Right hindlimb (tissue), 1 donor: Measurements from ENCODE around the gene MYO18A.
A peak's percentile ranks its signal among the peaks of the same experiment; 100 is the strongest.
"Not testable (repeated sequence)": the region's sequence is repeated elsewhere in the genome, so short reads cannot be mapped to it uniquely, and the experiment has no call there.

Source experiments
- DNase-seq: peaks from one replicate; pipeline ENCODE4 v3.0.0-alpha.2; 2018

The MYO18A gene

DNA sequence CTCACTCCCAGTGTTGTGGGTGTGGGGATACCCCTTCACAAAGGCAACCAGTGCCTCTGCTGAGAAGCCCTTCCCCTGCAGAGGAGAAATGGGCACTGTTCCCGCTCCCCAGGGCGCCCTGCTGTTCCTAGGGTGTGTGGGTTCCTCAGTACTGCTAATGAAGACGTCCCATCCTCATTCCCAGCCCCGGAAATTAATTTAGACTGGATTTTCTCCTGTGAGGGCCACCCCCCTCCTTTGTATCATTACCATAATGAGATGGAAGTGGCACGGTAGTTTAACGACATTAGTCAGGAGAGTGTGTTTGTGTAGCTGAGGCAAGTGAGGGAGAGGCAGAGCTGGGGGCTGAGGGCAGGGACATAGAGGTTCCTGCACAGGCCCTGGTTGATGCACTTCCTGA, 84.1 kb downstream of the MYO18A start:
- DNase-seq, result no peak

DNA sequence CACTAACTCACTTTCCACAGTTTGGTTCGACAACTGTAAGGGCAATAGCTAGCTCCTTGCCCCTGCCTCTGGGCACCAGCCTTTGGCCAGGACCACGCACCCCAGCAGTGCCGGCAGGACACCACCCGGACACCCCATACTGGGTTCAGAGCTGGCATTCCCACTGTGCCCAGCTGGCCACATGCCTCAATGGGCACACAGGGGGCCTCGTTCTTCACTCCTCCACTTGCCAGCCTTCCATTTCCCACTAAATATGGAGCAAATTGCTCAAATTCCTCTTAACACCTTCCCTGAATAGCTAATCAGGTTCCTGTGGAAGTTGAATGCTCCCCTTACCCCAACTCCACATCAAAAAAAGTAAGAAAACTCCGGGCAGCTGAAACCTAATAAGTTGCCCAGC, 84.8 kb downstream of the MYO18A start:
- DNase-seq, result no peak

- no peak for DNase-seq
Measured at GRCh38 chr17:29094101-29094708, 86.0 kb downstream of the MYO18A start.

DNA sequence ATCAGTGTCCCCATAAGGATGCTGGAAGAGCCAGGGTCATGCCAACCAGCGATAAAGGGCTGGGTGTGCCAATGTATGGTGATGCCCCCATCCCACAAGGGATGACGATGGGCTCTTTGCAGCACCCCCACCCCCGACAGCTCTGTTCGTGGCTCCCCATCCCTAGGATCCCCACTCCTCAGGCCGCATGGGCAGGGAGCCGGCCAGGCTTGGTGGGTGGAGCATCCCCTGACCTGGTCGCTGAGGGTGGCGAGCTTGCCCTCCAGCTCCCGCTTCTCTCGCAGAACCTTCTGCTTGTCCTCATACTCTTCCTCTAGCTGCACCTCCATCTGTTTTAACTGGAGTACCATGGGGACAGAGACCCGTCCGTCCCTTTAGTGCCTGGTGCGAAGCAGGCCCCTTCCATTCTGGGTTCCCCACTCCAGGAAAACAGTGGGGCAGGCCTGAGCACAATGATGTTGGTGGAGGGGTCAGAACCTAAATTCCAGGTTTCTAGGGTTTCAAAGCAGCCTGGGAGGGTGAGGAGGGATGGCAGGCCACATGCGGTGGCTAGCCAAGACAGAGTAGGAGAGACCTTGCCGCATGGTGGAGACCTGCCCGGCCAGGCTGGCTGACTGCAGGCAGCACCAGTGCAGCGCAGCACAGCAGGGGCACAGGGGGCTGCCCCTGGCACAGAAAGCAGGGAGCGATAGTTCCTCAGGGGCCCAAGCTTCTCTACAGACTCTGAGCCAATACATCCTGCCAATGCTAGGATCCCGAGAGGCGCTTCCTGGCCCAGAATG, 86.9 kb downstream of the MYO18A start:
- DNase-seq, result no peak

DNA sequence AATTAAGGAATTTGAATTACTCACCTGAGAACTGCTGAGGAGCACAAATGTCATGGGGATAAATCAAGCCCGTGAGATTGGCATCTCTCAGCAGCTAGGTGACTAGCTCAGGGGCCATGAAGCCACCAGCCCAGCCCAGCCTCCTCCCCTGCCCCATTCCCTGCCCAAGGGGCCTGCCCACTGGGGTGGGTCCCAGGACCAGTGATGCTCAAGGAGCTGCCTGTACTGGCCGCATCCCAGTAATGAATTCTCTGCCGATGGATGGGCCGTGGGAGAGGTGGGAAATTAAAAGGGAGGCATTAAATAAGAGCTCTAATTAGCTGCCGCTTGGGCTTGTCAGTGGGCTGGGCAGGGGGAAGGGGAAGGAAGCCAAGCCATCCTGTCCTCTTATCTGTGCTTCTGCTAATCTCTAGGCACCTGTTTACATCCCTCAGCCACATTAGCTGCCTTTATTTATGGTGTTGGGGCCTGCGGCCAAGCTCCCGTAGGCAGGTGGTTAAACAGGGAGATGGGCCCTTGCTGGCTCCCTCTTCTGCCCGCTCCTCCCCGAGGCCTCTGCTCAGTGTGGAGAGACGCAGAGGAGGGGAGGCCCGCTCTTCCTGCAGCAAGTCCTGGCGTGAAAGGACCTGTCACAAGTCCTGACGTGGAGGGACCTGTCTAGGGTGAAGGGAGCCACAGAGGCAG, 88.5 kb downstream of the MYO18A start:
- no peak for DNase-seq

DNA sequence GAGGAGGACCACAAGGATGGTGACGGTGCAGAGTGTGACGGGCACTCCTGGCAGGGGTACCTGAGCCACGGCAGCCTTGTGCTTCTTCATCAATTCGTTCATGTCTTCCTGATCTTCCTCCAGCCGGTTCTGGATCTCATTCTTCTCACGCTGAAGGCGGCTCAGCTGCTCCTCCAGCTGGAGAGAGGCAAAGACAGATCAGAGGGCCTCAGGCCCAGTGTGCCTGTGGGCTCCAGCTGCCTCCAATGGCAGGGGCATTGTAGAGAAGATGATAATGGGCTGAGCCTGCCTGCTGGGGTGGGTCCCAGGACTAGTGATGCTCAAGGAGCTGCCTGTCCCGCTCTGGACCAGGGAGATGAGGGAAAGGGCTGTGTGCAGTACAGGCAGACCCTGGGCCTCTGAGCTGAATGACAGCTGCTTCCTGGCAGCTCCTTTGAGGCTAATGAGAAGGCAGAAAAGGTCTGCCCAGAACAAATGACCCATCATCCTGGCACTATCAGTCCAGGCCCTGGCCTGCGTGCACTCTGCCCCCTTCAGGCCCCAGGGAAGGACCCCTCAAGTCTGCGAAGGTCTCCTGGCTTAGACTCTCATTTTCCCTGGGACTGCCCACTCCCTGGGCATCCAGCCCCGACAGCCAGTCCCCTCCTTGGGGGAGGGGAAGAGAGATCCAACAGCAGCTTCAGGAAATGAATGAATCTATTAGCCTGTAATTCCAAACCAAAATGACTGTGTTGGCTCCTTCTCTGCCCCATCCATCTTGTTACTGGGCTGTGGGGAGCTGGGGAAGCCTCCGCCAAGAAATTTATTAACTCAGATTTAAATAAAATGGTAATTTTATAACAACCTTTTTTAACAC, 89.2 kb downstream of the MYO18A start:
- DNase-seq, result no peak

DNA sequence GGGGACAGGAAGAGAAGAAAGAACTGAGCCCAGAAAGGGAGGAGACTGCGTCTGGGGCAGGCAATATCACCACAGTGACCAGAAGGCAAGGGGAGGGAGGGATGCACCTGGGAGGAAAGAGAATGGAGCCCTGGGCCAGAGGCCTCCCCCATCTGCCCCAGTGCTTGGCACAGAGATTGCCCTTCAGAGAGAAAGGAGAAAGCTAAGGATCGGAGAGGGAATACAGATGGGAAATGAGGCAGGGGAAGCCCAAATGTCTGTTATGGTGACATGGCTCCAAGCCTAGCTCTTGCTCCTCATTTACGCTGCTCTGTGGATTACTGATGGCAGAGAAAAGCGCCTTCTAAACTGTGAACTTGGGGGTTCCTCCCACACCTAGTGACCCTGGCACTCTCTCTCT, 90.1 kb downstream of the MYO18A start:
- no peak for DNase-seq

- DNase-seq, result peak; percentile 77
Measured at GRCh38 chr17:29089601-29090044, 90.6 kb downstream of the MYO18A start.

- not testable (repeated sequence) for DNase-seq
Measured at GRCh38 chr17:29088782-29089181, 91.4 kb downstream of the MYO18A start.

- no peak for DNase-seq
Measured at GRCh38 chr17:29086628-29087332, 93.4 kb downstream of the MYO18A start.

DNA sequence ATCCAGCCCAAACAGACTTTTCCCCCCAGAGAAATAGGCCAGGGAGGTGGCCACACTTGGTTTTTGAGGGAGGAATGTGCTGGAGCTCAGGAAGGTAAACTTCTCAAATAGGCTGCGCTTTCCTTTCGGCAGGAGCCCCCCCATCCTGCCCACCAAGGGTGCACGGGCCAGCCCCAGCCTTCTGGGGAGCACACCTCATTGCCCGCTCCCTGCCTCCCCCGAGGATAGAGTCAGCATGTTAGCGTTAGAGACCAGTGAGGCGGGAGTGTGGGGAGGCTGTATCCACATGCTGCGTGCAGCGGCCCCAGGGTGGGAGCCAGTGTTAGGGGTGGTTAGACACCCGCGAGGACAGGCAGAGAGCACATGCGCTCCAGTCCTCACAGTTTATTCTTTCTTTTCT, 95.0 kb downstream of the MYO18A start:
- DNase-seq, result no peak

DNA sequence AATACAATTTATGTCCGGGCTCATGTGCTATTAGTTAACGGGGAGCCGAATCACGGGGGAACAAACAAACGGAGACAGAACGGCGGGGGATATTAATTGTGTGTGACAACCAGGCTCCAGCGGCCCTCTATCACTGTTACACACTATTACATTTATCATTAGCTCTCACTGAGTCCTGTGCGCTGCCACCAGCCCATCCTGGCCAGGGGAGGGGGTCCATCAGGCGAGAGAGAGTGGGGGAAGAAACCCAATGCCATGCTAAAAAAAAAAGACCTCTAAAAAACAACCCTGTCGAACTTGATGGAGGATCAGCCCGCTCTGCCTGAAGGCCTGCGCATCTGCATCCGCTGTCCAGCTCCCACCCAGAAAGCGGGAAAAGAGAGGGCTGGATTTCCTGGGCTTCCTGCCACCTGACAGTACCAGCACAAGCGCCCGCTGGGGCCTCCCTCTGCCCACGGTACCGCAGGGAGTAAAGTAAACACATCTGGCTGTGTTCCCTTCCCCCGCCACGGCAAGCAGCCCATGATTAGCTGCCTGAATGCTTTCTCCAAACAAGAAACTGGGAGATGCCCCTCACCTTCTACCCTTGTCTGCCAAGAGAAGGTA, 95.6 kb downstream of the MYO18A start:
- DNase-seq, result no peak

DNA sequence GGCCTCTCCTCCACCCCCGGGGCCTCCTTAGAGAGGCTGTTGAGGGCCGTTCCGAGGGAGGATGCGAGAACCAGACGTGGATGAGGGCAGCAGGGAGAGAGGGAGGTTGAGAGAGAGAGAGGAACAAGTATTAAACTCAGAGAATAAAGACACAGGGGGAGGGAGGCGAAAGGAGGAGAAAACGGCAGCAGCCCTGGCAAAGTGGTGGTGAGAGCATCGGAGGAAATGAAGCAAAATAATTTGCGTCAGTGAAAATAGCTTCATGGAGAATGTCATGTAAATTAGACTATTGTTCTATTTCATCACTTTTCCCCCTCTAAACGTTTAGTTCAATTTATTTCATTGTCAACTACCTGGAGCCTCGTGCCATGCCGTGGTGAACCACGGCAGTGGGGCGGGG, 99.2 kb downstream of the MYO18A start:
- no peak for DNase-seq

DNA sequence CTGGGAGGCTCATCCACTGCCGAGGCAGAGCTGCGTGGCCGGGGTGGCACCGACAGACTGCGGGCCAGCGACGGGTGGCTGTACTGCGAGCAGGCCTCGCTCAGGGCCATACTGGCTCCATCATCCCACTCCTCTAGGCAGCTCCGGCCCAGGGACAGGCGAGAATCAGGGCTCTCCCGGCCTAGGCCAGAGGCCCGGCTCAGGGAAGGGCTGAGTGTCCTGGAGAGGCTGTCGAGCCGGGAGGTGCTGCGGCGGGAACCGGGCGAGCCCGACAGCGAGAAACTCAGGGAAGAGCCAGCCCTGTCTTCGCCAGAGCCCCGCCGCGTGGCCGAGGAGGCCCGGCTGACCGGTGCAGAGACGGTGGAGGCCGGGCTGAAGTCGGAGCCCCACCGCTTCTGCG, 99.9 kb downstream of the MYO18A start:
- DNase-seq, result no peak

DNA sequence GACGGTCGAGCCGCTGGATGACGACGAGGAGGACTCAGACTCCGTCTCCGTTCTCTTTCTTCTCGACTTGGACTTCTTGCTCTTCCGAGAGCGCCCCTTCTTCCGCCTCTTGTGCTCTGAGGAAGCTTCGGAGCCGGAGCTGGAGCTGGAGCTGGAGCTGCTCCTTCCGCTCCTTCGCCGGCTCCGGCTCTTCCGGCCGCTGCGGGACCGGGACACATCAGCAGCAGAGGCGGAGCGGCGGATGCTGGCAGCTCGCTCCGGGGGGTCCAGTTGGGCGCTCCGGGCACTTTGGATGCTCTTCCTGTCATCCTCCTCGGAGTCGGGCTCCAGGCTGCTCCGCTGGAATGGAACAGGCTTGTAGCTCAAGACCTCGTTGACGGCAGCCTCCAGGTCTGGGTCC, 100.3 kb downstream of the MYO18A start:
- DNase-seq, result no peak

GRCh38 chr17:29079433-29079832, 100.8 kb downstream of the MYO18A start:
- no peak for DNase-seq

GRCh38 chr17:29078183-29079045, 101.8 kb downstream of the MYO18A start:
- DNase-seq, result no peak

GRCh38 chr17:29077320-29077719, 102.9 kb downstream of the MYO18A start:
- DNase-seq, result no peak

DNA sequence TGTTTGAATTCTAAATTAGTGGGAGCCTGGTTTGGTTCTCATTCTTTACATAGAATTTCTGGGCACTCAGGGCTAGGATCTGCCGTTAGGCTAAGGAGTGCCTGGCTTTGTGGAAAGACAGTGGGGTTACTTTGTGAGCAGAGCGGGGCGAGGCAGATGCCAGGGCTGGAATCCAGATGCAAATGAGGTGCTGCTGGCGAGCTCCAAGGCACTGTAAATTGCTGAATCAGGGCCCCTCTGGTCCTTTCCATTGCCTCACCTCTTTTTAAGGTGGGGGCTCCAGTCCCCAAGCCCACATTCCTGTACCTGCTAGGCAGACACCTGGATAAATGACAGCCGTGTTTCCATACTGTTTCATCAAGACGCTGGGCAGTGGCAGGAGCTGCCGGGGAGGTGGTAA, 103.5 kb downstream of the MYO18A start:
- DNase-seq, result no peak

DNA sequence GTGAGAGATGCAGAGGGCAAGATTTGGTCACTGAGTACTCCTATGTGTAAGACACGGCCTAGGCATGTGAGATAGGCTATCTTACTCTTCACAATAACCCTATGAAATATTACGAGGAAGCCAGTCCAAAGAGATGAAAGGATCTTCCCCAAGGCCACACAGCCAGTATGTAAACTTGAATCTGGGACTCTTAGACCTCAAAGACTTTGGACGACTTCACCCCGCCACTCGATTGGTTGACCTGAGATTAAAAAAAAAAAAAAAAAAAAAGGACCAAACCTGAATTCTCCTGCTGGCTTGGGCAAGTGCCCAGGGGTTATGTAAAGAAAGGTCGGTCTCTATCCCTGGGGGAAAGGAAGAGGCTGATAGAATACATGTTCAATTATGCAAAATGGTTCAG, 104.1 kb downstream of the MYO18A start:
- DNase-seq, result no peak

DNA sequence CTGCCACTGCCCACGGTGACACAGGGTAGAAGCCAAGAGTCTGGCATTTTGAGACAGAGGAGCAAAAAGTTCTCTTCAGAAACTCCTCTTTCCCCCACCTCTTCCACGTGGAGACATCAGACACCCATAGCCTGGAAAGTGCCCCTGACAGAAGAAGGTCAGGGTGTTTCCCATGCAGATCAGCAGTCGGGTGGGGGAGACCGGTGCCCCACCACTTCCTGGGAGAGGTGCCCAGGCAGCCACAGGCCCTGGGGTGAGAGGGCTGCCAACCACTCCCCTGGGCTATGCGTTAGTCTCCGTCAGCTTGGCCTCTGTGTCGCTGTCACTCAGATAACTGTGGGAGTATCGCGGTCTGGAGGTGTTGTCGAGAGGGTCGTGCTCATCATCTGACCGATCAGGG, 105.7 kb downstream of the MYO18A start:
- DNase-seq, result no peak
